AG04450 (cell line): Measurements from ENCODE around the gene TMEM109. TPM values are rescaled to one million over a fixed set of nuclear protein-coding genes. Genes with fewer than 3 reads are reported as not detected.
A peak's percentile ranks its signal among the peaks of the same experiment; 100 is the strongest.

Experiments
- CTCF ChIA-PET: fragments of 300-600, 350-600 bp; formaldehyde crosslinking; extraction: SDS; loops from one replicate; lab custom pipeline; 2022; ENCODE audit warnings: antibody characterized with exemption, inconsistent platforms; lab: Charles Lee
- POLR2A ChIA-PET: fragments of 350-600 bp; formaldehyde crosslinking; extraction: SDS; loops from one replicate; lab custom pipeline; 2021; ENCODE audit warnings: antibody characterized with exemption, inconsistent platforms; lab: Yijun Ruan, JAX
- DNase-seq: peaks from one replicate; pipeline ENCODE4 v3.0.0-alpha.2; 2011; ENCODE audit warnings: low read depth, low spot score
- H3K27ac ChIP-seq: one replicate; pipeline ENCODE4 v1.5.1; 2012; ENCODE audit warnings: low read depth, low read length, control low read depth
- H3K27me3 ChIP-seq: one replicate; pipeline ENCODE4 v1.6.0; 2012; ENCODE audit warnings: low read length; ENCODE audit not compliant: control insufficient read depth, insufficient read depth
- H3K4me3 ChIP-seq: 2 replicates; pipeline ENCODE4 v1.5.1; 2011; ENCODE audit warnings: mild to moderate bottlenecking, low read depth, low read length, control low read depth
- H3K9me3 ChIP-seq: 2 replicates; pipeline ENCODE4 v1.5.1; 2012; ENCODE audit warnings: low read length; ENCODE audit not compliant: control insufficient read depth, insufficient read depth
- polyA plus RNA-seq: library from polyadenylated mRNA; depleted of rRNA; stranded (reverse); fragments of >200 nt; gene quantifications from 2 replicates; pipeline ENCODE4 v1.2.3, GENCODE V29; 2011
- TF ChIP-seq, protein P1 (sequence below): IDR thresholded peaks from 2 replicates; pipeline ENCODE4 v1.5.1; 2011; ENCODE audit warnings: low read depth, low read length, control low read depth, inconsistent platforms

TMEM109 gene
- polyA plus RNA-seq, 1 experiment = 36.2 TPM

- TF ChIP-seq, protein P1, sequence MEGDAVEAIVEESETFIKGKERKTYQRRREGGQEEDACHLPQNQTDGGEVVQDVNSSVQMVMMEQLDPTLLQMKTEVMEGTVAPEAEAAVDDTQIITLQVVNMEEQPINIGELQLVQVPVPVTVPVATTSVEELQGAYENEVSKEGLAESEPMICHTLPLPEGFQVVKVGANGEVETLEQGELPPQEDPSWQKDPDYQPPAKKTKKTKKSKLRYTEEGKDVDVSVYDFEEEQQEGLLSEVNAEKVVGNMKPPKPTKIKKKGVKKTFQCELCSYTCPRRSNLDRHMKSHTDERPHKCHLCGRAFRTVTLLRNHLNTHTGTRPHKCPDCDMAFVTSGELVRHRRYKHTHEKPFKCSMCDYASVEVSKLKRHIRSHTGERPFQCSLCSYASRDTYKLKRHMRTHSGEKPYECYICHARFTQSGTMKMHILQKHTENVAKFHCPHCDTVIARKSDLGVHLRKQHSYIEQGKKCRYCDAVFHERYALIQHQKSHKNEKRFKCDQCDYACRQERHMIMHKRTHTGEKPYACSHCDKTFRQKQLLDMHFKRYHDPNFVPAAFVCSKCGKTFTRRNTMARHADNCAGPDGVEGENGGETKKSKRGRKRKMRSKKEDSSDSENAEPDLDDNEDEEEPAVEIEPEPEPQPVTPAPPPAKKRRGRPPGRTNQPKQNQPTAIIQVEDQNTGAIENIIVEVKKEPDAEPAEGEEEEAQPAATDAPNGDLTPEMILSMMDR = no peak
- Histone ChIP-seq H3K4me3 (no peak overlapping the region), H3K27me3 (peaks cover 18% of the 10 kb centered on the region), H3K27ac (no peak overlapping the region), H3K9me3 (no peaks in the 10 kb centered on the region)
- ChIA-PET POLR2A (no interaction called here), CTCF (interaction anchor here (1.0 to 1.1 kb wide), 2 partner anchors 220 to 223 kb away, joined by 3 read pairs; no protein-coding TSS in a partner anchor)
- DNase-seq = no peak
Measured at GRCh38 chr11:60966890-60967289, 52.9 kb downstream of the TMEM109 start.

GRCh38 chr11:60968223-60968622, 54.3 kb downstream of the TMEM109 start:
- Histone ChIP-seq H3K27me3 (peaks cover 26% of the 10 kb centered on the region), H3K27ac (no peak overlapping the region), H3K9me3 (no peaks in the 10 kb centered on the region), H3K4me3 (no peak overlapping the region)
- no peak for DNase-seq
- TF ChIP-seq, protein P1 = no peak
- ChIA-PET CTCF (interaction anchor here (1.1 to 3.2 kb wide), 3 partner anchors 20 to 219 kb away, joined by 3 to 37 read pairs (median 3); no protein-coding TSS in a partner anchor), POLR2A (no interaction called here)

- no peak for DNase-seq
- Histone ChIP-seq H3K9me3 (no peaks in the 10 kb centered on the region), H3K27ac (no peak overlapping the region), H3K4me3 (no peak overlapping the region), H3K27me3 (peaks cover 29% of the 10 kb centered on the region)
- CTCF ChIA-PET = interaction anchor here (1.0 to 3.2 kb wide), 8 partner anchors 9 to 217 kb away, joined by 3 to 37 read pairs (median 3); no protein-coding TSS in a partner anchor
- TF ChIP-seq, protein P1 = peak; percentile 81
- POLR2A ChIA-PET = no interaction called here
Measured at GRCh38 chr11:60970369-60970774, 56.4 kb downstream of the TMEM109 start.

- Histone ChIP-seq H3K9me3 (no peaks in the 10 kb centered on the region), H3K4me3 (no peak overlapping the region), H3K27me3 (peaks cover 29% of the 10 kb centered on the region), H3K27ac (no peak overlapping the region)
- POLR2A ChIA-PET = no interaction called here
- DNase-seq = no peak
- TF ChIP-seq, protein P1 = no peak
- CTCF ChIA-PET = interaction anchor here (1.3 to 3.2 kb wide), 3 partner anchors 9 to 217 kb away, joined by 3 to 37 read pairs (median 3); no protein-coding TSS in a partner anchor
Measured at GRCh38 chr11:60970890-60971289, 56.9 kb downstream of the TMEM109 start.

DNA sequence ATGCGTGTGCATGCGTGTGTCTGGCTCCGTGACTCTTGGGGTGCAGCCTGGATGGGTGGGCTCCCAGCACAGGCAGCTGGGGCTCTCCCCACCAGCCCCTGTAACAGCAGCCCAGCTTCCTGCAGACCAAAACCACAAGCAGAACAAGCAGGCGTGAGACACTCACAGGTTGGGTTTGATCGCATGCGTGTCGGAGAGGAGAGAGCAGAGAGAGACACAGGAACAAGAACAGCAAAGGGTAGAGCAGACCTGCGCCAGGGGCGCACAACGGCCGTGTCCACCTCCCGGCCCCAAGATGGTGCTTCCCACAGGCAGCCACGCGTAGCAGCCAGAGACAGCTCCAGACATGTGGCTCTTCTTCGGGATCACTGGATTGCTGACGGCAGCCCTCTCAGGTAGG, 57.6 kb downstream of the TMEM109 start, which contains the start of gene CD6:
CD6 (plus strand) TSS at position 161 of the 400 bp plus-strand sequence; CDS start at position 347, 186 bp downstream.
- Histone ChIP-seq H3K4me3 (no peak within 1 kb of the TSS), H3K27ac (no peak within 1 kb of the TSS), H3K27me3 (peaks cover 27% of the 10 kb centered on the region), H3K9me3 (no peaks in the 10 kb centered on the region)
- POLR2A ChIA-PET = no interaction called here
- no peak for DNase-seq
- TF ChIP-seq, protein P1 = no peak
- CTCF ChIA-PET = interaction anchor here (1.0 to 1.5 kb wide), 2 partner anchors 10 to 20 kb away, joined by 3 read pairs; no protein-coding TSS in a partner anchor
